Endothelial cell of umbilical vein (primary cell): ENCODE measurements around the gene SRRM4. TPM values are rescaled to one million over a fixed set of nuclear protein-coding genes. Genes with fewer than 3 reads are reported as not detected.

Source experiments
- BruUV-seq: library from RNA; stranded (reverse); fragments of 400-500 nt; replicated peaks from 2 replicates; lab custom pipeline; 2021; lab: Mats Ljungman, UMichigan
- CTCF ChIA-PET: fragments of 300-600, 350-600 bp; sonication (Branson Sonifier 250); formaldehyde crosslinking; loops from one replicate; lab custom pipeline; 2021; ENCODE audit warnings: antibody characterized with exemption, inconsistent platforms; lab: Charles Lee
- POLR2A ChIA-PET: fragments of 300-600, 350-600 bp; sonication (Branson Sonifier 250); formaldehyde crosslinking; loops from one replicate; lab custom pipeline; 2021; ENCODE audit warnings: antibody characterized with exemption, inconsistent platforms; lab: Charles Lee
- DNase-seq: peaks from one replicate; pipeline ENCODE4 v3.0.0-alpha.2; 2011; ENCODE audit warnings: low read depth, low spot score
- FAIRE-seq: peaks from 2 replicates; lab custom pipeline; 2011; peaks lifted over from hg19 to GRCh38; lab: Jason Lieb, UNC
- H2AFZ ChIP-seq: 2 replicates; pipeline ENCODE4 v1.6.0; 2012; ENCODE audit warnings: low read depth, low read length, control low read depth, inconsistent platforms
- H3K27ac ChIP-seq: 2 replicates; pipeline ENCODE4 v1.5.1; 2011; ENCODE audit warnings: low read depth, mild to moderate bottlenecking, control low read depth, low read length, moderate library complexity; ENCODE audit not compliant: insufficient read depth
- H3K27me3 ChIP-seq, 2 experiments: 2 replicates each; pipeline versions ENCODE4 v1.6.0 to v1.6.1; 2011; ENCODE audit warnings: low read length in 2 of 2, mixed read lengths in 1 of 2; ENCODE audit not compliant: control insufficient read depth in 2 of 2, insufficient read depth in 2 of 2
- H3K36me3 ChIP-seq, 2 experiments: 2 replicates in 1 of 2; 3 replicates in 1 of 2; pipeline ENCODE4 v1.5.1; 2011; ENCODE audit warnings: low read length in 2 of 2, mild to moderate bottlenecking in 1 of 2, moderate library complexity in 1 of 2; ENCODE audit not compliant: control insufficient read depth in 2 of 2, insufficient read depth in 2 of 2; ENCODE audit errors: extremely low read depth in 1 of 2
- H3K4me1 ChIP-seq: 3 replicates; pipeline ENCODE4 v1.5.1; 2011; ENCODE audit warnings: mild to moderate bottlenecking, low read length; ENCODE audit not compliant: control insufficient read depth, insufficient read depth; ENCODE audit errors: extremely low read depth
- H3K4me2 ChIP-seq: 2 replicates; pipeline ENCODE4 v1.6.1; 2011; ENCODE audit warnings: low read length, control low read depth, mixed read lengths; ENCODE audit not compliant: insufficient read depth
- H3K4me3 ChIP-seq, 3 experiments: fragments of 200-600 bp in 1 of 3; sonication (generic), shearing (Covaris generic) in 1 of 3; replicated peaks in 1 of 3; 2 replicates each; pipeline ENCODE4 v1.5.1; 2011 to 2016; ENCODE audit warnings: control low read depth in 3 of 3, low read length in 3 of 3, mild to moderate bottlenecking in 2 of 3, inconsistent platforms in 1 of 3, low read depth in 1 of 3, moderate library complexity in 1 of 3; ENCODE audit not compliant: insufficient read depth in 1 of 3
- H3K79me2 ChIP-seq: 2 replicates; pipeline ENCODE4 v1.6.0; 2012; ENCODE audit warnings: low read length, inconsistent platforms; ENCODE audit not compliant: control insufficient read depth, insufficient read depth
- H3K9ac ChIP-seq: replicated peaks from 2 replicates; pipeline ENCODE3; 2011; ENCODE audit warnings: low read length, control low read depth; ENCODE audit not compliant: insufficient read depth; ENCODE audit errors: extremely low read depth
- H3K9me1 ChIP-seq: replicated peaks from 3 replicates; pipeline ENCODE4 v1.6.0; 2011; ENCODE audit warnings: mild to moderate bottlenecking, low read length; ENCODE audit not compliant: control insufficient read depth, insufficient read depth; ENCODE audit errors: extremely low read depth
- H3K9me3 ChIP-seq: replicated peaks from 2 replicates; pipeline ENCODE4 v1.5.1; 2012; ENCODE audit warnings: low read length, inconsistent platforms; ENCODE audit not compliant: control insufficient read depth, insufficient read depth
- H4K20me1 ChIP-seq: replicated peaks from 2 replicates; pipeline ENCODE3; 2011; ENCODE audit warnings: mild to moderate bottlenecking, low read length; ENCODE audit not compliant: control insufficient read depth, insufficient read depth; ENCODE audit errors: extremely low read depth
- CTCF ChIP-seq, 2 donors: IDR thresholded peaks; 1 replicate in 1 of 2; 2 replicates in 1 of 2; pipeline ENCODE4 v1.5.1; 2011; ENCODE audit warnings: low read length in 2 of 2, mild to moderate bottlenecking in 2 of 2, moderate library complexity in 2 of 2, control low read depth in 1 of 2, inconsistent platforms in 1 of 2, low read depth in 1 of 2; ENCODE audit not compliant: insufficient read depth in 1 of 2; ENCODE audit errors: extremely low read depth in 1 of 2
- EZH2 ChIP-seq: IDR thresholded peaks from 2 replicates; pipeline ENCODE4 v1.6.1; 2012; ENCODE audit warnings: borderline replicate concordance, low read depth, mild to moderate bottlenecking, moderate library complexity, low read length, inconsistent platforms; ENCODE audit not compliant: severe bottlenecking
- FOS ChIP-seq: IDR thresholded peaks from 2 replicates; pipeline ENCODE4 v1.6.1; 2011; ENCODE audit warnings: mild to moderate bottlenecking, low read length, moderate library complexity, borderline replicate concordance; ENCODE audit not compliant: insufficient read depth
- GATA2 ChIP-seq: IDR thresholded peaks from 2 replicates; pipeline ENCODE4 v1.7.0; 2011; ENCODE audit warnings: low read depth, mild to moderate bottlenecking, moderate library complexity, mixed read lengths, low read length; ENCODE audit not compliant: insufficient read length, insufficient read depth
- JUN ChIP-seq: IDR thresholded peaks from 2 replicates; pipeline ENCODE4 v1.6.1; 2011; ENCODE audit warnings: borderline replicate concordance, low read depth; ENCODE audit not compliant: insufficient read length, insufficient read depth
- MAX ChIP-seq: IDR thresholded peaks from 2 replicates; pipeline ENCODE4 v1.6.1; 2011; ENCODE audit not compliant: insufficient read depth, insufficient read length
- MYC ChIP-seq: IDR thresholded peaks from one replicate; pipeline ENCODE4 v1.6.1; 2011; ENCODE audit warnings: mild to moderate bottlenecking, low read depth, low read length
- POLR2A ChIP-seq: IDR thresholded peaks from 2 replicates; pipeline ENCODE4 v1.6.1; 2012; ENCODE audit warnings: low read depth, mild to moderate bottlenecking, control low read depth, low read length
- POLR2AphosphoS5 ChIP-seq: IDR thresholded peaks from 2 replicates; pipeline ENCODE4 v1.6.1; 2012; ENCODE audit warnings: low read depth, mild to moderate bottlenecking, control low read depth, low read length, moderate library complexity; ENCODE audit not compliant: insufficient read depth
- dilution Hi-C: fragments of 300-500 bp; cut with MboI; formaldehyde crosslinking; loops from one replicate; pipeline ENCODE4 v1.15.0; 2019; ENCODE audit warnings: low sequenced_read_pairs; ENCODE audit not compliant: extremely low pct_ligation_motif_present
- intact Hi-C: fragments of 100-400 bp; cut with micrococcal nuclease; formaldehyde crosslinking; loops from one replicate; pipeline ENCODE4 v1.10.0; 2022
- polyA plus RNA-seq, 4 experiments: library from polyadenylated mRNA; depleted of rRNA in 3 of 4; stranded (reverse) in 3 of 4; unstranded in 1 of 4; fragments of >200 nt; gene quantifications; 2 replicates each; pipeline versions ENCODE4 v1.2.1 to v1.2.3, GENCODE V29; 2011 to 2012; ENCODE audit warnings: missing spikeins in 1 of 4
- total RNA-seq: library from RNA; stranded (reverse); gene quantifications from 2 replicates; pipeline ENCODE4 v1.2.3, GENCODE V29; 2021

The SRRM4 gene
- total and polyA plus RNA-seq, 2 donors (not counting 3 experiments of a cell fraction or from before 2014, with no cell fraction given) = not detected

- ChIA-PET CTCF (no interaction called here), POLR2A (no interaction called here)
- dilution Hi-C loops = no loop called here
- BruUV-seq = no TSS peak
- H3K4me1 ChIP-seq = no peaks in the 10 kb centered on the region
- no peaks in the 10 kb centered on the region for H4K20me1 ChIP-seq
- H3K36me3 ChIP-seq = no peaks in the 10 kb centered on the region
- no peak overlapping the region for H3K4me3 ChIP-seq
- no peak for TF ChIP-seq CTCF (IDR thresholded peaks at IDR 0.05; ENCODE audit: extremely low read depth in 1 of 2, insufficient read depth in 1 of 2, low read depth in 1 of 2, low read length in 2 of 2)
- H3K27me3 ChIP-seq = no peaks in the 10 kb centered on the region
- no peak overlapping the region for H3K27ac ChIP-seq
- no peaks in the 10 kb centered on the region for H3K79me2 ChIP-seq
- peaks cover 2% of the 10 kb centered on the region for H3K9me3 ChIP-seq
- FAIRE-seq = no peak
- no peak overlapping the region for H3K4me2 ChIP-seq
- intact Hi-C loops = no loop called here
- no peaks in the 10 kb centered on the region for H3K9me1 ChIP-seq
- no peak overlapping the region for H2AFZ ChIP-seq
- no peak overlapping the region for H3K9ac ChIP-seq
- no peak for DNase-seq
Measured at GRCh38 chr12:119005085-119005484, 23.7 kb downstream of the SRRM4 start.

- Histone ChIP-seq H3K36me3 (no peaks in the 10 kb centered on the region), H3K4me1 (no peaks in the 10 kb centered on the region), H3K79me2 (no peaks in the 10 kb centered on the region), H3K27me3 (no peaks in the 10 kb centered on the region), H3K9ac (no peak overlapping the region), H3K4me2 (no peak overlapping the region), H3K27ac (no peak overlapping the region), H4K20me1 (no peaks in the 10 kb centered on the region), H3K9me3 (no peaks in the 10 kb centered on the region), H2AFZ (no peak overlapping the region), H3K9me1 (no peaks in the 10 kb centered on the region), H3K4me3 (no peak overlapping the region)
- no TSS peak for BruUV-seq
- intact Hi-C loops = no loop called here
- no peak for TF ChIP-seq JUN
- TF ChIP-seq MYC = no peak
- TF ChIP-seq GATA2 = no peak
- TF ChIP-seq POLR2AphosphoS5 = no peak
- no peak for TF ChIP-seq CTCF (IDR thresholded peaks at IDR 0.05; ENCODE audit: extremely low read depth in 1 of 2, insufficient read depth in 1 of 2, low read depth in 1 of 2, low read length in 2 of 2)
- no peak for TF ChIP-seq FOS
- TF ChIP-seq POLR2A = no peak
- no peak for TF ChIP-seq MAX
- TF ChIP-seq EZH2 = no peak
- CTCF ChIA-PET = no interaction called here
- dilution Hi-C loops = no loop called here
- no peak for FAIRE-seq
- DNase-seq = no peak
- POLR2A ChIA-PET = no interaction called here
Measured at GRCh38 chr12:119005913-119006312, 24.6 kb downstream of the SRRM4 start.
